HG03575 (cell line): Measurements from ENCODE around the gene PRKCA.
"Not testable (repeated sequence)": the region's sequence is repeated elsewhere in the genome, so short reads cannot be mapped to it uniquely, and the experiment has no call there.

ENCODE experiments used
- ATAC-seq: cut with Tn5 transposase; IDR thresholded peaks from one replicate; pipeline ENCODE4 v1.9.1; 2021; ENCODE audit not compliant: unreplicated experiment, insufficient number of reproducible peaks, low FRiP score; ENCODE audit errors: extremely low read depth

The PRKCA gene

DNA sequence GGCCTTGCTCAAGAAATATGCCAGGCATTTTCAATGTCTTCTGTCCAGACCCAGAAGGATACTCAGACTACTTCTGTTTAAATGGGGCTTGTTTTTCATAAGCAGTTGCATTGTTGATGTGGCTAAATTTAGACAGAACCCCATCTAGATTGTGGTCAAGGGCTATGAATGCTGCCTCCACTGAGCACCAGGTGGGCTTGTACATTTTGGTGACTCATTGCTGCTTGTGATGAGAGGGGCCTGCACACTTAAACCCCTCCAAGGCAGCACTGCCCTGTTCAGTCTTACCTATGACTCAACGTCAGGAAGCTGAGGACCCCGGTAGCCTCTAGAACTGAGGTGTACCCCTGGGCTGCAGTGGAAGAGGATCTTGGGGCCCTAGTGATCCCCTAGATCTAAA is 144.0 kb downstream of the PRKCA start:
- no peak for ATAC-seq

- ATAC-seq: no peak
Observed at GRCh38 chr17:66447159-66447558, 144.7 kb downstream of the PRKCA start.

DNA sequence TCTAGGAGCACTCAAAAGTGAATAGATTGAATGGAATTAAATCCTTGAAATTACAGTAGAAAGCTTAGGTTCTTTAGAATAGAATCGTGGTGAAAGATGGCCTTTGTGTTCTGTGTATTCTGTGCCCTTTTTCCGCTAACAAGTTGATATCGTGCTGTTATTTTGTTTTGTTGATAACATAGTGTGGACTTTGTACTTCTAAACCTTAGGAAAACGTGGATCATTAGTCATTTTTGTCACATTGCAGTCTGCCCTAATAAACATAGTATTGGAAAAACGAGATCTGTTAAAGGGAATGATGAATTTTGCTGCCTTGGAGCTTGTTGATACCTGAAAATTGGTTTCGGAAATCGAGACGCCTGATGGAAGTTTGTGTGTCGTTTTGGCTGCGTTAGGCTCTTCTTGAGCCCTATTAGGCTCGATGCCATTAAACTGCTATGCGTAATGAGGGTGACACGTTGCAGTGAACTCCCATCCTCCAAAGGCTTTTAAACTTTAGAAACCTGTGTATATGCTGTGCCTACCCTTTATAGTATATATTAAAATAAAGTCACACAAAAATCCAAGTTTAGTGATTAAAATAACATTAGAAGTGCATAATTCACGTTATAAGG is 145.7 kb downstream of the PRKCA start:
- no peak for ATAC-seq

DNA sequence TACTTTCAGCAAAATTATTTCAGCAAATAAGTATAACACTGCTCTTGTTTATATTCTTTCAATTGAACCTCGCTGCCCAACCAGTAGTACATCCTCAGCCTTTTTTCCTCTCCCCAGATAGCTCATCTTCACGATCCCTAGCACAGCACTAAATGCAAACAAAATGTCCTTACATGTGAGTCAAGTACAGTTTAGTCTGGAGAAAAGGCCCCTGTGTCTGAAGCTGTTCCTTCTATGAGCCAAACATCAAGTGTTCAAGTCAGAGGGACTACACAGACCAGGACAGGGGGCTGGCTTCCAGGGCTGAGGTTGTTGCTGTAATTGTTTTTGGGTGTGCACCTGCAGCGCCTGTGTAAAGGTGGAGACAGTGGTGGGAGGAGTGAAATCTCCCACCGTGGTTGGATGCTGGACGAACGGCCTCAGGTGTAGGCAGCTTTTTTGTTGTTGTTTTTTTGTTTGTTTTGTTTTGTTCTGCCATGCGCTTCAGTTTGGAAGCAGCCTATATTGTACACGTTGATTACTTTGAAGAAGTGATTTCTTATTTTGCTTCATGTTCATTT is 147.1 kb downstream of the PRKCA start:
- ATAC-seq: no peak

DNA sequence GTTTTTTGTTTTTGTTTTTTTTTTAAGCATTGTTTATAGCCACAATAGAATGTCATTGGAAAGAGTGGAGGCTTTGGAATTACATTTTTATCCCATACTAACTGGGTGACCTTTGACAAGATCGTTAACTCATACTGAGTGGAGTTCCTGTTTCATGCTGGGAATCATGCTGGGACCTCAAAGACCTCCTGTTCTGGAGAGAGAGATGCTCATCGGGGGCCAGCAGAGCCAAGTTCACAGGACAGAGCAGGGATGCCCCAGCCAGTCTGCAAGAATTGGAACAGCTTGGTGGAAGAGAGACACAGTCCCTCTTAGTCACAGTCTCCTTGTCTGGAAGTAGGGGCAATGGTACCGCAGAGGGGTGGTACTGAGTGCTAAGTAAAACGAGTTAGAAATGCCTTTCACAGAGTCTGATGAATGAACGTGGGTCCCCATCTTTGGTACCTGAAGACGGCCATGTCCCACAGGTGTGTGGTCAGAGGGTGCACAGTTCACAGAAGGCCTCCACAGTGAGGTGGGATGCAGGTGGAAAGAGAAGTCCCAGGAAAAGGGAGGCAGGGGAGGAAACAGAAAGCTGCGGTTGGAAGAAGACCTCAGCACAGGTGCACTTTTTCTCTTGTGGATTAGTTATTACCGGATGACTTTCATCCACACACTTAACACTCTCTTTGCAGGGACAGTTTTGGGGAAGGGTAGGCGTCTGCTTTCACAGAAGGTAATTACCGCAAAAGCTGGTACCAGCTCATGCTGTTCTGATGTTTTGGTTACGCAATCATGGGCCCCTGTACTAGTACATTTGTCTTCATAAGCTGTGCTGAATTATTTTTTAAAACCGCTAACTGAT is 147.8 kb downstream of the PRKCA start:
- no peak for ATAC-seq

GRCh38 chr17:66450852-66451158 is 148.4 kb downstream of the PRKCA start:
- no peak for ATAC-seq

- no peak for ATAC-seq
Observed at GRCh38 chr17:66451188-66452149, 149.1 kb downstream of the PRKCA start.

GRCh38 chr17:66455060-66455459 is 152.6 kb downstream of the PRKCA start:
- no peak for ATAC-seq

- not testable (repeated sequence) for ATAC-seq
Observed at GRCh38 chr17:66457499-66457898, 155.1 kb downstream of the PRKCA start.

DNA sequence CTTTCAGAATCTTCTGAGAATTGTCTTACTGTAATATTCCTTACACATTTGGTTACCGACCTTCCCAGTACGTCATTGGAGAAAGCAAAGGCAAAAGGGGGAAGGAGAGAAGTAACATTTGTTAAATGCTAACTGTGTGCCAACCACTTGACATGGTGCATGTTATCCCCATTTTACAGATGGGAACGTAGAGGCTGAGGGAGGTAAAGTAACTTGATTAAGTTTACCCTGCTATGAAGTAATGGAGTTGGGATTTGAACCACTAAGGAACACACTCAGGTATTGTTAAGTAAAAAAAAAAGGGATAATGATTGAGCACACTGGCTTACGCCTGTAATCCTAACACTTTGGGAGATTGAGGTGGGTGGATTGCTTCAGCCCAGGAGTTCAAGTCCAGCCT is 156.4 kb downstream of the PRKCA start:
- ATAC-seq: no peak

- no peak for ATAC-seq
Observed at GRCh38 chr17:66459811-66460270, 157.4 kb downstream of the PRKCA start.

- no peak for ATAC-seq
Observed at GRCh38 chr17:66460558-66460957, 158.1 kb downstream of the PRKCA start.

- ATAC-seq: no peak
Observed at GRCh38 chr17:66461343-66461995, 159.1 kb downstream of the PRKCA start.

GRCh38 chr17:66462010-66462409 is 159.6 kb downstream of the PRKCA start:
- ATAC-seq: no peak

GRCh38 chr17:66464921-66465320 is 162.5 kb downstream of the PRKCA start:
- no peak for ATAC-seq

DNA sequence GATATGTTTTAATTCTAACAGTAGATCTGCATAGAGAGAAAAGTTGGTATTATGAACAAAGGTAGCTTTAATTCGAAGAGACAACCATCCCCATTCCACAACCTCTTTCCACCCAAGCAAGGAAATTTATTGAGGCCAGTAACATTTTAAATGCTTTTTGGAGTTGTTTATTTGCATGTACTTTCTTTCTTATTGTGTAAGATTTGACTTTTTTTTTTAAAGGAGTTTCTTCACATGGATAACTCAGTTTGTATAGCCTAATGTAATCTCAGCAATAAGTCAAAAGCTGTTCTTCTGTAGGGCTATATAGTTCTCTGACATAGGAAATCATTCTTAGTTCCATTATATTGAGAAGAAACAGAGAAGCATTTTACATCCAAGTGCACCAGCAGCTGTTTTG is 163.3 kb downstream of the PRKCA start:
- no peak for ATAC-seq

DNA sequence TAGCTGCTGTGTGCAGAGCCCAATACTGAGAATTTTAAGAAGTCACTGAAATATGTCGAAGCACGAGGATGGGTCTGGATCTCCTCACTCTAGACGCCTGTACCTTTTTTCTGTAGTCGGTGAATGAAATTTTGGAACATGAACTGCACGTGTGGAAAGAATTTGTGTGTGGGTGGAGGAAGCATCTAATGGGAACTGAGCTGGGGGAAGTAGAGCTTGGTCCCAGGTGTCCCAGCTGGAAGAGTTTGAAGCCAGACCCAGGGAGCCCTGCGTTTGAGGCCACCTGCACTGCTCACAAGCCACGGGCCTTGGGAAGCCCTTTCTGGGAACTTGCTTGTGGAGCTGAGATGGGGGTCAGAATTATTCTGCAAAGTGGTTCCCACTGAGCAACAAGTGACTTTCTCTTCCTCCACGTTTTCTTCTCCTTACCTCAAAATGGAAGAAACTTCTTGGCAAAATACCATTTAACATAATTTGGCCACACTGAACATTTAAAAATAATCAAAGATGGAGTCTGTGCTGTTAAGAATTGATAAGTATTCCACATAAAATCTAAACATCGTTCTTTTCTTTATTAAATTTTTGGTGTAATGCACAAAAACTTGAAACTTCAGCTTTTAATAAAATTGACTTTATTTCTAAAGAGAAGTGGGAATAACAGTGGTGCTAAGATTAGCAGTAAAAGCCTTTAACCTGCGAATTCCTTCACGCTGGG is 163.8 kb downstream of the PRKCA start:
- no peak for ATAC-seq

DNA sequence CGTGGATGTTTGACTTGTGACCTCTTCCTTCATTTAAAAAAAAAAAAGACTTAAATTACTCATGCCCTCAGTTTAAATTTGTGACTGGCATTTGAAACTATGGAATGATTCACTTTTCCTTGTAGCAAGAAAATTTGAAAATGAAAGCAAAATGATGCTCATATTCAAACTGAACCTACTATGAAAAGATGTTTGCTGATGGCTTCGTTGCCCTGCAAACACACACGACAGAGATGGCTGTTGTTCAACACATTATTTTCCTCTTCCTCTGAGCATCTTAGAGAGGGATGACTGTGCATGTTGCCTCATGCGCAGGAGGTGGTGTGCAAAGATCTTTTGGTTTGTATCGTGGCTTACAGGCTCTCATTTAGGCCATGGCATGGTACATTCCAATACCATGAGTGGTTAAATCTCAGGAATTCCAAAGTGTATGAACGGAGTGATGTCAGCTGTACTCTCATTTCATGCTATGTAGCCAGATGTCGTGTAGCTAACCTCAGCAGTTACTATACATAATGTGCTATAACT is 164.5 kb downstream of the PRKCA start:
- no peak for ATAC-seq
